Right ventricle myocardium inferior (tissue), 1 donor: ENCODE data around the gene CIDEB. TPM values are rescaled to one million over a fixed set of nuclear protein-coding genes. Genes with fewer than 3 reads are reported as not detected.

Source experiments
- ATAC-seq: fragments of 200-7000 bp; cut with Tn5 transposase; one replicate; pipeline ENCODE4 v1.9.1; 2020; ENCODE audit warnings: mild to moderate bottlenecking, moderate library complexity
- DNase-seq: peaks from one replicate; pipeline ENCODE4 v3.0.0; 2021; ENCODE audit errors: missing footprints
- intact Hi-C: fragments of 100-400 bp; cut with DNase I; formaldehyde crosslinking; loops from one replicate; pipeline ENCODE4 v1.11.0; 2022
- total RNA-seq: library from RNA; stranded (reverse); fragmentation: NEBNext Ultra II Directional; extraction: Animal tissue kit (Norgen Biotek cat#: 25700); gene quantifications from one replicate; pipeline ENCODE4 v1.2.1, GENCODE V29; 2021
- donor health status: DM: no; HTN: yes; CAD: no; lungs with severe emphysema.

The CIDEB gene
- total RNA-seq, 1 donor from 2014 or later = 4.3 TPM

GRCh38 chr14:24315807-24316596 is 8.2 kb upstream of the CIDEB start:
- intact Hi-C loops = no loop called here
- ATAC-seq (peak; percentile 35), DNase-seq (peak; percentile 81)

- ATAC-seq (no peak), DNase-seq (no peak)
- intact Hi-C loops = no loop called here
Measured at GRCh38 chr14:24315243-24315806, 7.5 kb upstream of the CIDEB start.

GRCh38 chr14:24314377-24315193 is 6.8 kb upstream of the CIDEB start:
- intact Hi-C loops = no loop called here
- ATAC-seq (no peak), DNase-seq (no peak)

GRCh38 chr14:24313913-24314312 is 6.1 kb upstream of the CIDEB start:
- DNase-seq (no peak), ATAC-seq (no peak)
- intact Hi-C loops = no loop called here

GRCh38 chr14:24312736-24313507 is 5.1 kb upstream of the CIDEB start:
- no peak for DNase-seq
- ATAC-seq = no peak
- intact Hi-C loops = no loop called here

- intact Hi-C loops = loop anchor here (1.0 kb wide), 1 partner anchor 124 kb away; no protein-coding TSS in a partner anchor
- no peak for DNase-seq
- no peak for ATAC-seq
Measured at GRCh38 chr14:24311837-24312615, 4.2 kb upstream of the CIDEB start.

- ATAC-seq = peak; percentile 87
- peak; percentile 87 for DNase-seq
- intact Hi-C loops = loop anchor here (1.0 kb wide), 1 partner anchor 125 kb away; no protein-coding TSS in a partner anchor
Measured at GRCh38 chr14:24310646-24311604, 3.1 kb upstream of the CIDEB start, which contains the start of gene LTB4R. Gene LTB4R, plus strand, starts transcription at chr14:24311502. Its CDS starts 4,150 bp downstream, at chr14:24315652.

GRCh38 chr14:24310265-24310645 is 2.5 kb upstream of the CIDEB start:
- intact Hi-C loops = no loop called here
- ATAC-seq = no peak
- DNase-seq = no peak

- DNase-seq (no peak), ATAC-seq (no peak)
Measured at GRCh38 chr14:24309538-24310264, 1.9 kb upstream of the CIDEB start, which contains the start of gene LTB4R2. Gene LTB4R2, plus strand, starts transcription at chr14:24310140. Its CDS starts 525 bp downstream, at chr14:24310665.

GRCh38 chr14:24308342-24309124 is 756 bp upstream of the CIDEB start:
- DNase-seq (no peak), ATAC-seq (no peak)
- intact Hi-C loops = no loop called here

More at GRCh38 chr14:24309538-24310264, 1.9 kb upstream of the CIDEB start, which contains the start of gene LTB4R2:
- intact Hi-C loops = no loop called here

GRCh38 chr14:24307156-24307574 is 612 bp downstream of the CIDEB start:
- DNase-seq = no peak
- intact Hi-C loops = no loop called here
- no peak for ATAC-seq

GRCh38 chr14:24304019-24304387 is 3.8 kb downstream of the CIDEB start:
- no peak for DNase-seq
- intact Hi-C loops = no loop called here

GRCh38 chr14:24300326-24300980 is 7.3 kb downstream of the CIDEB start:
- intact Hi-C loops = no loop called here
- no peak for DNase-seq

More at GRCh38 chr14:24304019-24304387, 3.8 kb downstream of the CIDEB start:
- ATAC-seq = no peak

GRCh38 chr14:24299255-24300191 is 8.3 kb downstream of the CIDEB start, which contains the start of the genes DHRS1 and NOP9:
Gene DHRS1, minus strand, starts transcription at chr14:24299780. Its CDS starts 674 bp downstream, at chr14:24299106.
Gene NOP9, plus strand, starts transcription at chr14:24299850. Its CDS starts 105 bp downstream, at chr14:24299955.
- ATAC-seq = peak; percentile 88
- intact Hi-C loops = loop anchor here (2.0 to 5.0 kb wide), 2 partner anchors 27 to 112 kb away; partner anchors contain the start of gene IPO4

More at GRCh38 chr14:24300326-24300980, 7.3 kb downstream of the CIDEB start:
- ATAC-seq = no peak

More at GRCh38 chr14:24299255-24300191, 8.3 kb downstream of the CIDEB start, which contains the start of the genes DHRS1 and NOP9:
- DNase-seq = peak; percentile 96
